GM12878 (cell line): ENCODE results near the gene ALOX12B. TPM values are rescaled to one million over a fixed set of nuclear protein-coding genes. Genes with fewer than 3 reads are reported as not detected.

Experiments used
- ATAC-seq: fragments of 200-7000 bp; cut with Tn5 transposase; 3 replicates; pipeline ENCODE4 v1.9.1; 2020; ENCODE audit warnings: mild to moderate bottlenecking, moderate library complexity
- BruUV-seq: library from RNA; stranded (reverse); fragments of 400-500 nt; replicated peaks from 2 replicates; lab custom pipeline; 2021; lab: Mats Ljungman, UMichigan
- CTCF ChIA-PET: fragments of 300-600 bp; sonication (Branson Sonifier 250); formaldehyde crosslinking; extraction: SDS; loops from one replicate; lab custom pipeline; 2021; ENCODE audit warnings: inconsistent platforms; lab: Yijun Ruan, JAX
- POLR2A ChIA-PET: fragments of 350-600 bp; formaldehyde crosslinking; extraction: SDS; loops from one replicate; lab custom pipeline; 2021; ENCODE audit warnings: inconsistent platforms; lab: Charles Lee
- RAD21 ChIA-PET: fragments of 300-600 bp; sonication (Branson Sonifier 250); formaldehyde crosslinking; loops from one replicate; lab custom pipeline; 2023; ENCODE audit warnings: antibody characterized with exemption; ENCODE audit not compliant: unreplicated experiment; lab: Charles Lee
- SMC1A ChIA-PET: fragments of 300-600 bp; sonication (Branson Sonifier 250); formaldehyde crosslinking; loops from one replicate; lab custom pipeline; 2023; ENCODE audit not compliant: unreplicated experiment, uncharacterized antibody; lab: Charles Lee
- DNase-seq: peaks from one replicate; pipeline ENCODE4 v3.0.0-alpha.2; 2011; ENCODE audit warnings: low read depth, low spot score
- FAIRE-seq: peaks from 3 replicates; lab custom pipeline; 2011; peaks lifted over from hg19 to GRCh38; lab: Jason Lieb, UNC
- H2AFZ ChIP-seq: 2 replicates; pipeline ENCODE4 v1.6.0; 2011; ENCODE audit warnings: low read depth, low read length, control low read depth; ENCODE audit not compliant: control insufficient read depth
- H3K27ac ChIP-seq: 2 replicates; pipeline ENCODE4 v1.5.1; 2011; ENCODE audit warnings: control low read depth; ENCODE audit not compliant: control insufficient read depth, insufficient read depth
- H3K27me3 ChIP-seq, 2 experiments: replicated peaks in 1 of 2; 2 replicates each; pipeline versions ENCODE4 v1.6.0 to v1.6.1; 2011; ENCODE audit warnings: low read length in 1 of 2; ENCODE audit not compliant: control insufficient read depth in 2 of 2, insufficient read depth in 2 of 2
- H3K36me3 ChIP-seq, 2 experiments: 2 replicates each; pipeline ENCODE4 v1.5.1; 2011; ENCODE audit warnings: low read length in 1 of 2; ENCODE audit not compliant: control insufficient read depth in 2 of 2, insufficient read depth in 2 of 2
- H3K4me1 ChIP-seq: 2 replicates; pipeline ENCODE4 v1.6.1; 2011; ENCODE audit warnings: mild to moderate bottlenecking, low read length, moderate library complexity, mixed read lengths; ENCODE audit not compliant: control insufficient read depth, insufficient read depth
- H3K4me2 ChIP-seq: 2 replicates; pipeline ENCODE4 v1.6.0; 2011; ENCODE audit warnings: control low read depth; ENCODE audit not compliant: control insufficient read depth, insufficient read depth
- H3K4me3 ChIP-seq: fragments of 200-600 bp; sonication (generic); 2 replicates; pipeline ENCODE4 v1.5.1; 2016
- H3K79me2 ChIP-seq: 2 replicates; pipeline ENCODE4 v1.6.0; 2011; ENCODE audit warnings: low read length; ENCODE audit not compliant: control insufficient read depth, insufficient read depth
- H3K9ac ChIP-seq: 2 replicates; pipeline ENCODE4 v1.8.0; 2011; ENCODE audit warnings: low read length, control low read depth, mixed read lengths; ENCODE audit not compliant: control insufficient read depth, insufficient read depth
- H3K9me3 ChIP-seq: replicated peaks from 3 replicates; pipeline ENCODE4 v1.5.1; 2011; ENCODE audit warnings: mild to moderate bottlenecking, low read length; ENCODE audit not compliant: control insufficient read depth, insufficient read depth
- H4K20me1 ChIP-seq: 2 replicates; pipeline ENCODE4 v1.6.0; 2011; ENCODE audit not compliant: control insufficient read depth, insufficient read depth
- ATF7 ChIP-seq: fragments of 450-650 bp; IDR thresholded peaks from 2 replicates; pipeline ENCODE4 v1.6.1; 2016; ENCODE audit warnings: low read depth, mild to moderate bottlenecking
- BACH1 ChIP-seq: fragments of 450-650 bp; IDR thresholded peaks from 2 replicates; pipeline ENCODE4 v1.6.1; 2017; ENCODE audit warnings: mild to moderate bottlenecking, borderline replicate concordance
- BHLHE40 ChIP-seq, 2 experiments: fragments of 450-650 bp in 1 of 2; IDR thresholded peaks; 2 replicates each; pipeline ENCODE4 v1.6.1; 2011 to 2017; ENCODE audit warnings: low read depth in 2 of 2, borderline replicate concordance in 1 of 2, improper control_type of control experiment in 1 of 2, low read length in 1 of 2, mild to moderate bottlenecking in 1 of 2
- CBX5 ChIP-seq: sonication (generic); IDR thresholded peaks from 2 replicates; pipeline ENCODE4 v1.6.1; 2016; ENCODE audit warnings: low read depth, moderate library complexity, mild to moderate bottlenecking, inconsistent platforms
- MYB ChIP-seq: fragments of 150-350 bp; IDR thresholded peaks from 2 replicates; pipeline ENCODE4 v1.6.1; 2014; ENCODE audit warnings: mild to moderate bottlenecking, low read depth, low read length, borderline replicate concordance
- PAX5 ChIP-seq: IDR thresholded peaks from 2 replicates; pipeline ENCODE4 v1.6.1; 2011; ENCODE audit warnings: low read depth, low read length, borderline replicate concordance
- PAX8 ChIP-seq: fragments of 450-650 bp; IDR thresholded peaks from 2 replicates; pipeline ENCODE4 v1.6.1; 2017; ENCODE audit warnings: mild to moderate bottlenecking, moderate library complexity
- RBBP5 ChIP-seq: fragments of 200-600 bp; sonication (generic); conservative IDR thresholded peaks from 2 replicates; pipeline ENCODE4 v1.6.1; 2016
- RCOR1 ChIP-seq: conservative IDR thresholded peaks from 2 replicates; pipeline ENCODE4 v1.6.1; 2012; ENCODE audit warnings: low read depth, low read length, improper control_type of control experiment
- SIN3A ChIP-seq: IDR thresholded peaks from 2 replicates; pipeline ENCODE4 v1.6.1; 2012; ENCODE audit warnings: low read depth, low read length, improper control_type of control experiment
- TARDBP ChIP-seq: IDR thresholded peaks from 2 replicates; pipeline ENCODE4 v1.6.1; 2016; ENCODE audit warnings: borderline replicate concordance
- TCF7 ChIP-seq: IDR thresholded peaks from 2 replicates; pipeline ENCODE4 v1.6.1; 2014; ENCODE audit warnings: antibody characterized with exemption, borderline replicate concordance
- ZNF217 ChIP-seq: fragments of 450-650 bp; IDR thresholded peaks from 2 replicates; pipeline ENCODE4 v1.6.1; 2017; ENCODE audit warnings: antibody characterized with exemption, mild to moderate bottlenecking
- WGBS: methylation state at CpG from one replicate; pipeline ENCODE4 v1.1.6; 2016; ENCODE audit warnings: low lambda C conversion rate; ENCODE audit not compliant: insufficient replicate concordance, insufficient coverage; ENCODE audit errors: missing lambda C conversion rate; 5-methylcytosine and 5-hydroxymethylcytosine counted together
- in situ Hi-C: fragments of 300-500 bp; cut with MboI; formaldehyde crosslinking; loops from 9 replicates; pipeline ENCODE4 v1.14.3; 2018; ENCODE audit warnings: mixed read lengths
- intact Hi-C: fragments of 100-400 bp; cut with micrococcal nuclease; formaldehyde crosslinking; loops from one replicate; pipeline ENCODE4 v1.14.2; 2022; ENCODE audit not compliant: unreplicated experiment
- polyA plus RNA-seq, 11 experiments: library from polyadenylated mRNA; depleted of rRNA in 4 of 11; unstranded in 6 of 11; stranded (reverse) in 5 of 11; fragments of >200 nt; fragmentation: Nextera tagmentation in 4 of 11; fragmentation: Illumina TruSeq in 1 of 11; extraction: Ambion mirVana in 4 of 11; extraction: Trizol in 1 of 11; gene quantifications; 1 replicate in 1 of 11; 2 replicates in 10 of 11; pipeline versions ENCODE4 v1.2.1 to v1.2.3, GENCODE V29; 2011 to 2016; ENCODE audit warnings: inconsistent platforms in 2 of 11, missing spikeins in 2 of 11, low read depth in 1 of 11
- total RNA-seq, 4 experiments: library from RNA; depleted of rRNA in 3 of 4; stranded (reverse); fragments of >200 nt in 3 of 4; fragmentation: Illumina TruSeq in 1 of 4; extraction: Trizol in 1 of 4; gene quantifications; 2 replicates each; pipeline versions ENCODE4 v1.2.1 to v1.2.3, GENCODE V29; 2013 to 2021
- TF ChIP-seq, protein P1 (sequence below): IDR thresholded peaks from 2 replicates; pipeline ENCODE4 v1.6.1; 2011; ENCODE audit warnings: borderline replicate concordance, low read depth, mild to moderate bottlenecking, moderate library complexity, mixed read lengths, low read length; ENCODE audit not compliant: insufficient read depth; ENCODE audit errors: extremely low read length
- TF ChIP-seq, protein P2 (sequence below): IDR thresholded peaks from 2 replicates; pipeline ENCODE4 v1.6.1; 2011; ENCODE audit warnings: borderline replicate concordance, low read depth, mild to moderate bottlenecking, moderate library complexity, low read length; ENCODE audit not compliant: insufficient read depth, poor library complexity, severe bottlenecking
- TF ChIP-seq, protein P3 (sequence below): fragments of 150-350 bp; IDR thresholded peaks from 2 replicates; pipeline ENCODE4 v1.6.1; 2014; ENCODE audit warnings: mild to moderate bottlenecking, low read depth, low read length
- TF ChIP-seq, protein P4 (sequence below): fragments of 450-650 bp; IDR thresholded peaks from 2 replicates; pipeline ENCODE4 v1.6.1; 2016; ENCODE audit warnings: mild to moderate bottlenecking

The ALOX12B gene
- total and polyA plus RNA-seq, 10 of the 15 experiments (the other 5 are each of a cell fraction or from before 2014, with no cell fraction given), result 0.17 to 0.54 TPM; not detected in 8

DNA sequence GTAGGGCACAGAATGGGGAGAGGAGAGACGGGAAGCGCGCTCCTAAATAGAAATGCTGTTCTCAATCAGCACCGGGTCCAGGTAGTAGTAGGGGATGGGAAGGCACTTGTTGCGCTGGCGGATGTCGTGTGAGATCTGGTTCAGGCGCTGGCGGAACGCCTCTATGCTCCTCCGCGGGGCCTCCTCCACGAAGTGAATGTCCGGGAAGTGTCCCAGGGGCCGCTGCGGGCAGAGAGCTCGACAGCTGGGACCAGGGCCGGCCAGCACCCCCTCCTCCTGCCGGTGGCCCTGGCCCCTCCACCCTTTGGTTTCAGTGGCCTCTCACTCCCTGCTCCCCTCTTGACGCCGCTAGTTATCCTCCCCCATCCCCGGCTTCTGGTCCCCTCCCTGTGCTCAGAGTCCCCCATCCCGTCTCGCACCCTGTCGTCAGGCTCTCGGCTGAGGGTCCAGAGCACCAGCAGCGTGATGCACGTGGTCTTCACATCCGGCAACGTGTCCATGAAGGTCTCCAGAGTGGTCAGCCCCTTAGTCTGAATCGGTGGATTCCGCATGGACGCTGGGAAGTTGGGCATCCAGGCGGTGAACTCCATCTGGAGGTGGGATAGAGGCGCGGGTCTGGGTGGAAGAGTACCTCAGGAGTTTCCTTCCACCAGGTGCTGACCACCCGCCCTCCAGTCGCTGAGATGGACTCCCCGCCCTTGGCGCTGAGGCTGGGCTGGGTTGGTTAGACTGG lies 14.6 kb downstream of the ALOX12B start:
- intact Hi-C loops (loop anchor here (10.0 kb wide), 1 partner anchor 672 kb away; the partner anchor contains the start of gene CCDC42), in situ Hi-C loops (loop anchor here (10.0 kb wide), 1 partner anchor 672 kb away; the partner anchor contains the start of gene CCDC42)
- TF ChIP-seq PAX5, result no peak
- TF ChIP-seq RCOR1, result no peak
- TF ChIP-seq TARDBP, result no peak
- TF ChIP-seq BACH1, result no peak
- TF ChIP-seq MYB, result no peak
- no peak for TF ChIP-seq SIN3A
- TF ChIP-seq CBX5, result no peak
- no peak for TF ChIP-seq RBBP5
- TF ChIP-seq, protein P1, sequence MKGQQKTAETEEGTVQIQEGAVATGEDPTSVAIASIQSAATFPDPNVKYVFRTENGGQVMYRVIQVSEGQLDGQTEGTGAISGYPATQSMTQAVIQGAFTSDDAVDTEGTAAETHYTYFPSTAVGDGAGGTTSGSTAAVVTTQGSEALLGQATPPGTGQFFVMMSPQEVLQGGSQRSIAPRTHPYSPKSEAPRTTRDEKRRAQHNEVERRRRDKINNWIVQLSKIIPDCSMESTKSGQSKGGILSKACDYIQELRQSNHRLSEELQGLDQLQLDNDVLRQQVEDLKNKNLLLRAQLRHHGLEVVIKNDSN, result no peak
- TF ChIP-seq, protein P2, sequence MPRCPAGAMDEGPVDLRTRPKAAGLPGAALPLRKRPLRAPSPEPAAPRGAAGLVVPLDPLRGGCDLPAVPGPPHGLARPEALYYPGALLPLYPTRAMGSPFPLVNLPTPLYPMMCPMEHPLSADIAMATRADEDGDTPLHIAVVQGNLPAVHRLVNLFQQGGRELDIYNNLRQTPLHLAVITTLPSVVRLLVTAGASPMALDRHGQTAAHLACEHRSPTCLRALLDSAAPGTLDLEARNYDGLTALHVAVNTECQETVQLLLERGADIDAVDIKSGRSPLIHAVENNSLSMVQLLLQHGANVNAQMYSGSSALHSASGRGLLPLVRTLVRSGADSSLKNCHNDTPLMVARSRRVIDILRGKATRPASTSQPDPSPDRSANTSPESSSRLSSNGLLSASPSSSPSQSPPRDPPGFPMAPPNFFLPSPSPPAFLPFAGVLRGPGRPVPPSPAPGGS, result no peak
- no peak for TF ChIP-seq BHLHE40 (IDR thresholded peaks at IDR 0.05; ENCODE audit: borderline replicate concordance in 1 of 2, low read depth in 2 of 2, low read length in 1 of 2)
- TF ChIP-seq PAX8, result no peak
- TF ChIP-seq ZNF217, result no peak
- TF ChIP-seq TCF7, result no peak
- no peak for TF ChIP-seq ATF7
- TF ChIP-seq, protein P3, sequence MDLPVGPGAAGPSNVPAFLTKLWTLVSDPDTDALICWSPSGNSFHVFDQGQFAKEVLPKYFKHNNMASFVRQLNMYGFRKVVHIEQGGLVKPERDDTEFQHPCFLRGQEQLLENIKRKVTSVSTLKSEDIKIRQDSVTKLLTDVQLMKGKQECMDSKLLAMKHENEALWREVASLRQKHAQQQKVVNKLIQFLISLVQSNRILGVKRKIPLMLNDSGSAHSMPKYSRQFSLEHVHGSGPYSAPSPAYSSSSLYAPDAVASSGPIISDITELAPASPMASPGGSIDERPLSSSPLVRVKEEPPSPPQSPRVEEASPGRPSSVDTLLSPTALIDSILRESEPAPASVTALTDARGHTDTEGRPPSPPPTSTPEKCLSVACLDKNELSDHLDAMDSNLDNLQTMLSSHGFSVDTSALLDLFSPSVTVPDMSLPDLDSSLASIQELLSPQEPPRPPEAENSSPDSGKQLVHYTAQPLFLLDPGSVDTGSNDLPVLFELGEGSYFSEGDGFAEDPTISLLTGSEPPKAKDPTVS, result no peak
- TF ChIP-seq, protein P4, sequence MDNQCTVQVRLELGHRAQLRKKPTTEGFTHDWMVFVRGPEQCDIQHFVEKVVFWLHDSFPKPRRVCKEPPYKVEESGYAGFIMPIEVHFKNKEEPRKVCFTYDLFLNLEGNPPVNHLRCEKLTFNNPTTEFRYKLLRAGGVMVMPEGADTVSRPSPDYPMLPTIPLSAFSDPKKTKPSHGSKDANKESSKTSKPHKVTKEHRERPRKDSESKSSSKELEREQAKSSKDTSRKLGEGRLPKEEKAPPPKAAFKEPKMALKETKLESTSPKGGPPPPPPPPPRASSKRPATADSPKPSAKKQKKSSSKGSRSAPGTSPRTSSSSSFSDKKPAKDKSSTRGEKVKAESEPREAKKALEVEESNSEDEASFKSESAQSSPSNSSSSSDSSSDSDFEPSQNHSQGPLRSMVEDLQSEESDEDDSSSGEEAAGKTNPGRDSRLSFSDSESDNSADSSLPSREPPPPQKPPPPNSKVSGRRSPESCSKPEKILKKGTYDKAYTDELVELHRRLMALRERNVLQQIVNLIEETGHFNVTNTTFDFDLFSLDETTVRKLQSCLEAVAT, result no peak
- no peak overlapping the region for H3K4me3 ChIP-seq
- H4K20me1 ChIP-seq, result no peaks in the 10 kb centered on the region
- H3K4me2 ChIP-seq, result no peak overlapping the region
- H3K9me3 ChIP-seq, result no peaks in the 10 kb centered on the region
- BruUV-seq, result no TSS peak
- ChIA-PET CTCF (interaction anchor here (0.5 to 9.4 kb wide), 30 partner anchors 8 to 713 kb away, joined by 3 to 159 read pairs (median 4); partner anchors contain the start of genes ALOXE3 and HES7), RAD21 (interaction anchor here (0.6 to 3.0 kb wide), 10 partner anchors 11 to 413 kb away, joined by 3 to 25 read pairs (median 5); partner anchors contain the start of gene ALOXE3), SMC1A (interaction anchor here (0.6 to 4.7 kb wide), 5 partner anchors 12 to 159 kb away, joined by 3 to 37 read pairs (median 7); partner anchors contain the start of gene ALOXE3), POLR2A (no interaction called here)
- H3K27me3 ChIP-seq, result peaks cover 8 to 20% of the 10 kb centered on the region in 2 experiments
- no peaks in the 10 kb centered on the region for H3K4me1 ChIP-seq
- DNase-seq, result no peak
- no peaks in the 10 kb centered on the region for H3K36me3 ChIP-seq
- H3K9ac ChIP-seq, result no peak overlapping the region
- no peak for FAIRE-seq
- H3K79me2 ChIP-seq, result no peaks in the 10 kb centered on the region
- WGBS, result 19% methylated on average over 33 of the region's 40 CpGs
- ATAC-seq, result peak; percentile 38
- no peak overlapping the region for H3K27ac ChIP-seq
- no peak overlapping the region for H2AFZ ChIP-seq
